Measurements from ENCODE around the gene OR8K5.
"Not testable (repeated sequence)": the region's sequence is repeated elsewhere in the genome, so short reads cannot be mapped to it uniquely, and the experiment has no call there.

Gene OR8K5, protein sequence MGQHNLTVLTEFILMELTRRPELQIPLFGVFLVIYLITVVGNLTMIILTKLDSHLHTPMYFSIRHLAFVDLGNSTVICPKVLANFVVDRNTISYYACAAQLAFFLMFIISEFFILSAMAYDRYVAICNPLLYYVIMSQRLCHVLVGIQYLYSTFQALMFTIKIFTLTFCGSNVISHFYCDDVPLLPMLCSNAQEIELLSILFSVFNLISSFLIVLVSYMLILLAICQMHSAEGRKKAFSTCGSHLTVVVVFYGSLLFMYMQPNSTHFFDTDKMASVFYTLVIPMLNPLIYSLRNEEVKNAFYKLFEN

DNA sequence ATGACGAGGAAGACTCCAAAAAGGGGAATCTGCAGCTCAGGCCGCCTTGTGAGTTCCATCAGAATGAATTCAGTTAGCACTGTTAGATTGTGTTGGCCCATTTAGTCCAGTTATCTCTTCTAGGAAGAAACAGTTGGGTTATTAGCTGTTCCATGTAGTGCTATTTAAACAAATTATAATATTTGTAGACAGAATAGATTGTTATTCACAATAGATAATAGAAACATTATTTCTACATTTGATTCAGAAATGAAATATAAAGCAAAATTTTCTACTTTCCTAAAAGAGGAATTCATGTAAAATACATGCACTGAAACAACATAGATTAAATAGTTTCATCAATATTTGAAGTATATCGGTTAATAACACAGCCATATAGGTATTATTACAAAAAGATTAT lies at the start of gene OR8K5:
Gene OR8K5 (minus strand): TSS at position 101 of the 400 bp plus-strand sequence. CDS start 0 bp downstream, at position 101.
- no peak for DNase-seq (ENCODE audit: low read depth)

DNA sequence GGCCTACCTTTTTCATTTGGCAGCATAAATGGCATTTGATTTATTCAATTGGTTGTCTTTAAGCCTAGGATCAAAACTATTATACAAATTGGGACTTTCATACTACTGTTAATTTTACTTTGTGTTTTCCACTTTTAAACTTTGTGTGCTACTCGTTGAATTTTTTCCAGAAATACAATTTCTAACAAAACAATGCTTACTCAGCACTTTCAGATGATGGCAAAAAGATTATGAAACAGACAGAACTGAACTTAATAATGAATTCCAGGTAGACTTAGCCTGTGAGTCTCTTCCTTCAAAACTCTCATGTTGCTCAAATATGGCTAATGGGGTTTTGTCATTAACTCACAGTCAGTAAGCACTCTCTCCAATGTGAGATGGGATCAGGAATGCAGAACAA lies 47.7 kb upstream of the OR8K5 start:
- no peak for DNase-seq (ENCODE audit: low read depth)

DNA sequence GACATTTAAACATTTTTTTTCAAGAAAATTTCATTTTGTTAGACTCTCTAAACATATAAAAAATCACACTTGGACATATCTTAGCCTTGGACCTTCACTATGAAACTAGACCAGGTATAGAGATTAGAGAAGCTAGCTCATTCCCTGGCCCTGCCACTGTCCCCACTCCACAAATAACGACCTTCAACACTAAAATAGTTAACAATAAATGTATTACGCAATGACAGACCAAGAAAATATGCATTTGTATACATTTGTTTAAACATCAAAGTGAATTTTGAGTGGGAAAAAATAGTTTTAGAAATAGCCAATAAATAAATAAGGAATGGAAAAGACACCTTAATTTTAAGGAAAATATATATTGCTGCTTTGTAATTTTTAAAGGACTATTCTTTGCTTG lies 37.2 kb upstream of the OR8K5 start:
- DNase-seq (ENCODE audit: low read depth): no peak

DNA sequence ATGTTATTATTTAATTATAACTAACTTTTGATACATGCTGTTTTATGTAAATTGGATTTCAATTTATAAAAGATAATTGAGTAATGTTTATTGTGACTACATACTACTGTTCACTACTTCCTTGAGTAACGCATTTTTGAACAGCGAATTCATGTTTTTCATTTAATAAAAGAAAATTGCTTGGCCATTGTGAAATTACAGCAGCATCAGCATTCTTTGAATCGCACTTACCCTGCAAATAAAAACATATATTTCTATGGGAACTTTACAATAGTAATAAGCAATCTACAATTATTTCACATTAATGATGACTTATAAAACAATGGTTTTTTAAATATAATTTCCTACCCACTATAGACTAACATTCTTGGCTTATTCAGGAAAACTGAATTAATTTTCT lies 36.6 kb upstream of the OR8K5 start:
- DNase-seq (ENCODE audit: low read depth): no peak

DNA sequence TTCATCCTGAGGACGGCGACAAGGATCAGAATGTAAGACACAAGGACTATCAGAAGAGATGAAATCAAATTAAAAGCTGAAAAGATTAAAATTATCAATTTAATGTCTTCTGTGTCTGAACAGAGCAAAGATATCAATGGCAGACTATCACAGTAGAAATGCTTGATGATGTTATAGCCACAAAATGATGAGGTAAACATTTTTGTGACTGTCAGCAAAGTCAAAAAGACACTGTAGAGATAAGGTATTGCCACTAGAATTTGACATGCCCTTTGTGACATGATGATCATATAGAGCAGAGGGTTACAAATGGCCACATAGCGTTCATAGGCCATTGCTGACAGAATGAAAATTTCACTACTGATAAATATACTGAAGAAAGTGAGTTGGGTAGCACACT lies 28.5 kb upstream of the OR8K5 start:
- no peak for DNase-seq (ENCODE audit: low read depth)

DNA sequence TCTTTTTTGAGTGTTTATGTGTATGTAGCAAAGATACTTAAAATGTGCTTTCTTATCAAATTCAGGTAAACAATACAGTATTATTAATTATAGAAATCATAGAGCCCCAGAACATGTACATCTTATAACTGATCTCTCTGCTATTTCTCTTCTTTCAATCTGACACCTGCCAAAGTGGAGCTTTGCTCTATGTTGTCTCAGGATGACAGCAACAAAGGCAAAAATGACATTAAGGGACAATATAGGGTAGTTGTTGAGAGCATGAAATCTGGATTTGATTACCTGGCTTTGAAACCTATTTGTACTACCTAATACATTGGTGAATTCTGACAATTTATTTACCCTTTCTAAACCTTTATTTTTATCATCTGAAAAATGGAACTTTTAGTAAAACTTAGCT lies 23.3 kb upstream of the OR8K5 start:
- DNase-seq (ENCODE audit: low read depth): no peak

DNA sequence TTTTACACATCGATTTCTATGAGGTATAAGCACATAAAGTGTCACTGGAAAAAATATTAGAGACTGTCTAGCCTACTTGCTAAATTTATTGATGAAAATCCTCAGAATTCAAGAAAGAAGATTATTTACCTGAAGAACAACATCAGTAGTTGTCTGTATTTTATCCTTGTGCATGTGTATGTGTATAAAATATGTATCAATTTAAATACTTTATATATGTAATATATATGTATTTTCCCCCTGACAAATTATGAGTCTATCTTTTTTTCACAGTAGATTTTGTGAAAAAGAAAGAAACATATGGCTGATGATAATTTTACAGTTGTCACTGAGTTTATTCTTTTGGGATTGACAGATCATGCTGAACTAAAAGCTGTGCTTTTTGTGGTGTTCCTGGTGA lies 16.2 kb upstream of the OR8K5 start, which contains the start of gene OR5J2:
Gene OR5J2 (plus strand): TSS at position 301 of the 400 bp plus-strand sequence. CDS start 0 bp downstream, at position 301.
- DNase-seq (ENCODE audit: low read depth): no peak

DNA sequence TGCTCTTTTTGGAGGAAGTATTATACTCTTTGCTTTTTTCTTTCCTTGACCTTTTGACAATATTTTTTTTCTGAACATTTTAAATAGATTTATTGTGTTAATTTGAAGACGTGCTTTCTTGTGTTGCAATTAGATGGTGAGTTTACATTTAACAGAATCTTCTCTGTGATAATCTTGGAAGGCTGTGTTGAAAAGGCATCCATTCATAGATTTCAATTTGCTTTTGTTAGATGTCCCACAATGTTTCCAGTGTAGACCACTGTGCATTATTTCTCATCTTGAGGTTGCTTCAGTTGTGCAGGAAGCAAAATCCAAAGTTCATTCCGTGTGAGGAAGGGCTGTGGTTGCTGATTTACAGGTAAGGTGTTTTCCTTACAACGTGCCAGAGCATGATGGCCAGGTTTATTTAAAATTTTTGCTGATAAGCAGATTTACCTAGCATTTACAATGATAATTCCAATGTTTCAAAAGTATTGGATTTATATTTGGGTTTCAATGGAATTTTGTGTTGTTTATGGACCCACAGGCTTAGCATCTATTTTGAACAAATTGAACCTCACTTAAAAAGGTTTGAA lies 12.2 kb upstream of the OR8K5 start:
- DNase-seq (ENCODE audit: low read depth): no peak

DNA sequence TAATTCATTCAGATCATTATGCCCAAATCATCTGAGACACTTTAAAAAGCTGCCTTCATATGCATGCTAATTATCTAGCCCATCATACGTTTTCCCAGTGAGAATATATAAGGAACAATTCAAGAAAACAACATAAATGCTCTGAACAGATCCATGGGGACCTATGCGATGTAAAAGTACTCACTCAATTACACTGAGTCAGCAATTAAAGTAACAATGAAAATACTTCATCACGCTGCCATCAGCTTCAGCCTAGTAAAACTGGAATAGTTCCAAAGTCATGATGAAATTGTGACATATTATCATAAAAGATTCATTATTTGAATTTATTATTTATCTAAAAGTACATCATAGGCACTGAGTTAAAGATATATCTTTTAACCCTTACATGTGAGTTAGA lies 3.7 kb upstream of the OR8K5 start:
- no peak for DNase-seq (ENCODE audit: low read depth)

DNA sequence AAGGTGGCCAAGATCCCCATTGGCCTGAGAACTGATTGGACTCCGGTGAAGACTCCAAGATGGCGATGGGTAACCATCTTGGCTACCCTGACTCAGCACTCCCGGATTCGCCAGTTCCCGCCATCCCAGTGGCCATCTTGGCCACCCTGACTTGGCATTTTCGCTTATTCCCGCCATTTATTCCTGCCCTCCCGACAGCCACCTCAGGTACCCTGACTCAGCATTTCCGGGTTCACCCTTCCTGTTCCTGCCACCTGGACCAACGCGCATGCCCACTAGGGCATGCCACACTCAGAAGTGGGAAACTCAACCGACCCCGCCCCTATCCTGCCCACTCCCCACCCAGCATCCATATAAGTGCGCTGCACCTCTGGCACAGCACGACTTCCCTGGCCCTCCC lies 7.8 kb downstream of the OR8K5 start:
- DNase-seq (ENCODE audit: low read depth): no peak

DNA sequence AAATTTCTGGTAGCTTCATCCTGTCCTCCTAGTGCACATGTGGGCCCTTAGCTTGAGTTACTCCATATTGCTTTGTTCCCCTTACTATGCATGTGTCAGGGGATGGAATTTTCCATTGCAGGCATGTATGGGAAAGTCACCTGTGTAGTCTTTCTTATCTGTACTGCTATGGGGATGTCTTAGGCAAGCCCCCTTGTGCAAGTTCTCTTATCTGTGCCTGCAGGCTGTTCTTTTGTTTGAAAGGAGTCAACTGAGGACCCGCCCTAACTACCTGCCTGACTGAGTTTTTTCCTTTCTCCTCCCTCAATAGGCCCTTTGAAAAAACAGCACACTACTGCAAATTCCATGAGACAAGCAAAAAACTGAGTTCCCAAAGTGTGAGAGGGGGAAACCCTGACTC lies 8.7 kb downstream of the OR8K5 start:
- DNase-seq (ENCODE audit: low read depth): no peak

DNA sequence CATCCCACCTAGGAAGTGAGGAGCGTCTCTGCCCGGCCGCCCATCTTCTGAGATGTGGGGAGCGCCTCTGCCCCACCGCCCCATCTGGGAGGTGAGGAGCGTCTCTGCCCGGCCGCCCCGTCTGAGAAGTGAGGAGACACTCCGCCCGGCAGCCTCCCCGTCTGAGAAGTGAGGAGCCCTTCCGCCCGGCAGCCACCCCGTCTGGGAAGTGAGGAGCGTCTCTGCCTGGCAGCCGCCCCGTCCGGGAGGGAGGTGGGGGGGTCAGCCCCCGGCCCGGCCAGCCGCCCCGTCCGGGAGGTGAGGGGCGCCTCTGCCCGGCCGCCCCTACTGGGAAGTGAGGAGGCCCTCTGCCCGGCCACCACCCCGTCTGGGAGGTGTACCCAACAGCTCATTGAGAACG lies 16.4 kb downstream of the OR8K5 start:
- not testable (repeated sequence) for DNase-seq (ENCODE audit: low read depth)

DNA sequence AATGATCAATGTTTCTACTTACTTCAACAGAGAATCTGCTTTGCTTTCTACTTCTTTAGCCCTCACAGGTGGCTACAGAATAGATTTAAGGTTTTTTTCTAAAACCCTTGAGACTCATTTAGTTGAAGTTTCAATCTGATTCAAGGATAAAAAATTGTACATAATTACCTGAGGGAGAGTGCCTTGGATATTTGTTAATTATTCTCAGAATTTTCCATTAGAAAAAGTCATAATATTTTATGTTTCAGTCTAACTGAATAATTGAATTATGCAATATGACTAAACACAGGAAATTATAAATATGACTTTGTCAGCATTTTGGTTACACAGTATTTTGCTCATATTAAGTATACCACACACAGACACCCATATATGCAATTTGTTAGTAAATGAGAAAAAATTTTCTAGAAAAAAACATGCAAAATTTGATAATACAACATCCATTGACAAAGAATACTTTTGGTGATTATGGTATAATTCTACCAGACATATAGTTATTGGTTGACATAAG lies 19.9 kb downstream of the OR8K5 start, which contains the start of gene OR8J3:
Gene OR8J3 (minus strand): TSS at position 51 of the 511 bp plus-strand sequence. CDS start 2,483 bp downstream, outside the sequence.
- DNase-seq (ENCODE audit: low read depth): no peak

DNA sequence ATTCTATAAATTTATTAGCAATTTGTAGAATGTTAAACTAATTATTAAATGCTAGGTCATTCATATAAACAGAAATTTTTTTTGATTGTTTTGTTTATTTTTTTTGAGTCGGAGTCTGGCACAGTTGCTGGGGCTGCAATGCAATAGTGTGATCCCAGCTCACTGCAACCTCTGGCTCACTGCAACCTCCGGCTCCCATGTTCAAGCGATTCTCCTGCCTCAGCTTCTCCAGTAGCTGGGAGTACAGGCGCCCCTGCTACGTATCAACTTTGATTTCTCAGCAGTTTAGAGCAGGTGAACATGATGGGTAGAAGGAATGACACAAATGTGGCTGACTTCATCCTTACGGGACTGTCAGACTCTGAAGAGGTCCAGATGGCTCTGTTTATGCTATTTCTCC lies 38.0 kb downstream of the OR8K5 start, which contains the start of gene OR8H3:
Gene OR8H3 (plus strand): TSS at position 301 of the 400 bp plus-strand sequence. CDS start 0 bp downstream, at position 301.
- no peak for DNase-seq (ENCODE audit: low read depth)
